Measurements from ENCODE around the gene EPB41. TPM values are rescaled to one million over a fixed set of nuclear protein-coding genes. Genes with fewer than 3 reads are reported as not detected.

The EPB41 gene
- total and polyA plus RNA-seq, 9 of the 15 experiments (the other 6 are each of a cell fraction or from before 2014, with no cell fraction given): 3.7 to 213 (median 141) TPM

DNA sequence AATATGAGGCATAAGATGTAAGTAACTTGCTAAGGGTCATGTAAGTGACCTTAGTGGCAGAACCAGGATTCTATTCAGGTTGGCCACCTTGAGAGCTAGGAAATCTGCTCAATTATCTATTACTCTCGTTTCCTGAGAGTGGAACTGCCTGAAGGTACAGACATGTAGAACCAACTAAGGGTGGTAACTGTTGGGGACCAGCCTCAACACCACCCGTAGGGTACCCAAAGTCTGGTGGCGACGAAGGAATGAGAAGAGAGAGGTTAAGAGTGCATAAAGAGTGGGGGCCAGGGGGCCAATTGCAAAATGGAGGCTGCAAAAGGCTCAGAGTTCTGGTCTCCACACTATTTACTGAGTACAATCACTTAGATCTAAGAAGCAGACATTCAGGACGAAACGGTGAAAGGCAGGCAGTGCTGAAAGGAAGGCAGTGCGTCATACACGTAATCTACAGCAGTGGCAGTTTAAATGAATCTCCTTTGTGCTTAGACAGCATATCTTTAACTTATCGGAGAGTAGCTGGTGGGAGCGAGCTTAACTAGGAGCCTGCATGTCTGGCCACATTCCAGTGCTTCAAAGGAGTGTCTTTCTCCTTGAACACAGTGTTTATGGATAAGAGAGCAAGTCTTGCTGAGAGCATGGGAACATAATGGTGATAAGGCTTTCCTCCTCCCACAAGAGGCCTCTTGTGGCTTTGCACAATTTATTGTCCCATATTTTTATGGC, 242.3 kb downstream of the EPB41 start (continued):
- TF ChIP-seq ZNF780A (CRISPR knock-in tag; IDR thresholded peaks at IDR 0.05) (peak; percentile 57; the same call in 1 of the 2 replicates), PRPF4 (IDR thresholded peaks at IDR 0.05; ENCODE audit: insufficient read depth, low read depth, low read length, poor library complexity, severe bottlenecking) (no peak), GATAD2A (IDR thresholded peaks at IDR 0.05) (peak; percentile 90; the same call in 1 of the 2 replicates), SOX6 (IDR thresholded peaks at IDR 0.05) (peak; percentile 98), ZNF785 (CRISPR knock-in tag; IDR thresholded peaks at IDR 0.05) (no peak), ZNF133 (CRISPR knock-in tag; IDR thresholded peaks at IDR 0.05) (no peak), MCM5 (IDR thresholded peaks at IDR 0.05; ENCODE audit: low read depth) (no peak), FOXJ2 (tag; IDR thresholded peaks at IDR 0.05) (0 out of 2 replicates have a peak, but pooled peaks have one; percentile 58), BHLHE40 (IDR thresholded peaks at IDR 0.05; ENCODE audit: low read length) (peak; percentile 79), STAT5A (IDR thresholded peaks at IDR 0.05; ENCODE audit: borderline replicate concordance, low read length) (peak; percentile 85), SAFB2 (IDR thresholded peaks at IDR 0.05; ENCODE audit: borderline replicate concordance, low read depth, low read length, severe bottlenecking) (no peak), U2AF1 (optimal IDR thresholded peaks at IDR 0.05; ENCODE audit: low read depth, low read length) (no peak), NFIX (CRISPR knock-in tag; IDR thresholded peaks at IDR 0.05; ENCODE audit: low read depth) (no peak), ZNF75A (CRISPR knock-in tag; IDR thresholded peaks at IDR 0.05) (no peak), SREBF2 (CRISPR knock-in tag; IDR thresholded peaks at IDR 0.05) (no peak), MAFG (tag; conservative IDR thresholded peaks at IDR 0.05) (peak; percentile 99), ZNF589 (CRISPR knock-in tag; IDR thresholded peaks at IDR 0.05; ENCODE audit: low read depth) (peak; percentile 79; the same call in 1 of the 2 replicates), TEAD1 (CRISPR knock-in tag; IDR thresholded peaks at IDR 0.05) (peak; percentile 91 to 98), KLF6 (CRISPR knock-in tag; IDR thresholded peaks at IDR 0.05; ENCODE audit: borderline replicate concordance) (peak; percentile 51; the same call in 1 of the 2 replicates), CHD1 (IDR thresholded peaks at IDR 0.05; ENCODE audit: low read length) (no peak)
- TF ChIP-seq, protein P1, sequence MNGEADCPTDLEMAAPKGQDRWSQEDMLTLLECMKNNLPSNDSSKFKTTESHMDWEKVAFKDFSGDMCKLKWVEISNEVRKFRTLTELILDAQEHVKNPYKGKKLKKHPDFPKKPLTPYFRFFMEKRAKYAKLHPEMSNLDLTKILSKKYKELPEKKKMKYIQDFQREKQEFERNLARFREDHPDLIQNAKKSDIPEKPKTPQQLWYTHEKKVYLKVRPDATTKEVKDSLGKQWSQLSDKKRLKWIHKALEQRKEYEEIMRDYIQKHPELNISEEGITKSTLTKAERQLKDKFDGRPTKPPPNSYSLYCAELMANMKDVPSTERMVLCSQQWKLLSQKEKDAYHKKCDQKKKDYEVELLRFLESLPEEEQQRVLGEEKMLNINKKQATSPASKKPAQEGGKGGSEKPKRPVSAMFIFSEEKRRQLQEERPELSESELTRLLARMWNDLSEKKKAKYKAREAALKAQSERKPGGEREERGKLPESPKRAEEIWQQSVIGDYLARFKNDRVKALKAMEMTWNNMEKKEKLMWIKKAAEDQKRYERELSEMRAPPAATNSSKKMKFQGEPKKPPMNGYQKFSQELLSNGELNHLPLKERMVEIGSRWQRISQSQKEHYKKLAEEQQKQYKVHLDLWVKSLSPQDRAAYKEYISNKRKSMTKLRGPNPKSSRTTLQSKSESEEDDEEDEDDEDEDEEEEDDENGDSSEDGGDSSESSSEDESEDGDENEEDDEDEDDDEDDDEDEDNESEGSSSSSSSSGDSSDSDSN (IDR thresholded peaks at IDR 0.05; ENCODE audit: borderline replicate concordance in 1 of 2, low read depth in 2 of 2, low read length in 2 of 2): peak in 1 of 2 experiments; percentile 35; a peak in 1 of 4 replicates
- TF ChIP-seq, protein P2, sequence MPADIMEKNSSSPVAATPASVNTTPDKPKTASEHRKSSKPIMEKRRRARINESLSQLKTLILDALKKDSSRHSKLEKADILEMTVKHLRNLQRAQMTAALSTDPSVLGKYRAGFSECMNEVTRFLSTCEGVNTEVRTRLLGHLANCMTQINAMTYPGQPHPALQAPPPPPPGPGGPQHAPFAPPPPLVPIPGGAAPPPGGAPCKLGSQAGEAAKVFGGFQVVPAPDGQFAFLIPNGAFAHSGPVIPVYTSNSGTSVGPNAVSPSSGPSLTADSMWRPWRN (IDR thresholded peaks at IDR 0.05; ENCODE audit: low read depth): peak; percentile 88; the same call in 1 of the 2 replicates
- TF ChIP-seq, protein P3, sequence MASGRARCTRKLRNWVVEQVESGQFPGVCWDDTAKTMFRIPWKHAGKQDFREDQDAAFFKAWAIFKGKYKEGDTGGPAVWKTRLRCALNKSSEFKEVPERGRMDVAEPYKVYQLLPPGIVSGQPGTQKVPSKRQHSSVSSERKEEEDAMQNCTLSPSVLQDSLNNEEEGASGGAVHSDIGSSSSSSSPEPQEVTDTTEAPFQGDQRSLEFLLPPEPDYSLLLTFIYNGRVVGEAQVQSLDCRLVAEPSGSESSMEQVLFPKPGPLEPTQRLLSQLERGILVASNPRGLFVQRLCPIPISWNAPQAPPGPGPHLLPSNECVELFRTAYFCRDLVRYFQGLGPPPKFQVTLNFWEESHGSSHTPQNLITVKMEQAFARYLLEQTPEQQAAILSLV (tag; IDR thresholded peaks at IDR 0.05): no peak
- TF ChIP-seq, protein P4, sequence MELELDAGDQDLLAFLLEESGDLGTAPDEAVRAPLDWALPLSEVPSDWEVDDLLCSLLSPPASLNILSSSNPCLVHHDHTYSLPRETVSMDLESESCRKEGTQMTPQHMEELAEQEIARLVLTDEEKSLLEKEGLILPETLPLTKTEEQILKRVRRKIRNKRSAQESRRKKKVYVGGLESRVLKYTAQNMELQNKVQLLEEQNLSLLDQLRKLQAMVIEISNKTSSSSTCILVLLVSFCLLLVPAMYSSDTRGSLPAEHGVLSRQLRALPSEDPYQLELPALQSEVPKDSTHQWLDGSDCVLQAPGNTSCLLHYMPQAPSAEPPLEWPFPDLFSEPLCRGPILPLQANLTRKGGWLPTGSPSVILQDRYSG (tag; conservative IDR thresholded peaks at IDR 0.05; ENCODE audit: low read depth): peak; percentile 44
